SH-SY5Y (cell line): ENCODE measurements around the gene TCP10L.

Source experiments
- GATA2 ChIP-seq: IDR thresholded peaks from 2 replicates; pipeline ENCODE4 v1.6.1; 2011; ENCODE audit warnings: mild to moderate bottlenecking, low read depth, low read length
- GATA3 ChIP-seq: IDR thresholded peaks from 2 replicates; pipeline ENCODE4 v1.6.1; 2011; ENCODE audit warnings: low read depth, mild to moderate bottlenecking, low read length, moderate library complexity

GRCh38 chr21:32565856-32566465, 19.4 kb downstream of the TCP10L start:
- TF ChIP-seq GATA2 (no peak), GATA3 (no peak)
